ENCODE data around the gene SLMAP. TPM values are rescaled to one million over a fixed set of nuclear protein-coding genes. Genes with fewer than 3 reads are reported as not detected.

Gene SLMAP
- total and polyA plus RNA-seq, 2 of the 4 experiments (the other 2 are of a cell fraction): 15.5 to 26.5 TPM

- TF ChIP-seq RCOR1 (IDR thresholded peaks at IDR 0.05; ENCODE audit: insufficient replicate concordance, low read length) (no peak), MAZ (IDR thresholded peaks at IDR 0.05; ENCODE audit: borderline replicate concordance, low read depth, low read length) (no peak), MXI1 (IDR thresholded peaks at IDR 0.05; ENCODE audit: borderline replicate concordance, low read depth, low read length) (no peak), CTCF (conservative IDR thresholded peaks at IDR 0.05; ENCODE audit: low read depth, low read length) (no peak), ELK1 (IDR thresholded peaks at IDR 0.05; ENCODE audit: borderline replicate concordance, low read depth, low read length) (no peak), USF2 (IDR thresholded peaks at IDR 0.05; ENCODE audit: low read depth, low read length) (no peak)
- no peak for ATAC-seq (ENCODE audit: low read depth)
- no peak overlapping the region for H2BK15ac ChIP-seq (ENCODE audit: low read depth, low read length)
- BruUV-seq (replicated peaks): no TSS peak
- no peak overlapping the region for H3K9ac ChIP-seq (ENCODE audit: low read depth, low read length)
- no peak for DNase-seq
- H3K27ac ChIP-seq (ENCODE audit: insufficient read depth, low read length): no peak overlapping the region
- no peak overlapping the region for H3K56ac ChIP-seq (ENCODE audit: extremely low read depth, insufficient read depth, low read length)
- H4K8ac ChIP-seq (ENCODE audit: low read depth in 2 of 2, low read length in 2 of 2): no peak overlapping the region
- H3K79me1 ChIP-seq (ENCODE audit: low read depth in 1 of 2, low read length in 2 of 2): 0 out of 4 replicates have a peak, but pooled peaks cover 0 to 8% of the 10 kb centered on the region in 2 experiments
- 0 out of 2 replicates have a peak overlapping the region, but pooled peaks have one; percentile 40 for H3K4ac ChIP-seq (ENCODE audit: low read depth, low read length)
- H3K4me2 ChIP-seq (ENCODE audit: low read depth, low read length): no peak overlapping the region
- H4K5ac ChIP-seq (ENCODE audit: low read depth, low read length): no peak overlapping the region
- H2BK20ac ChIP-seq (ENCODE audit: low read depth, low read length): no peak overlapping the region
- H3K9me1 ChIP-seq (ENCODE audit: insufficient read depth, low read length): peaks cover 8% of the 10 kb centered on the region
- dilution Hi-C loops (cut with HindIII; ENCODE audit: low sequenced_read_pairs, unreplicated experiment) (no loop called here), in situ Hi-C loops (cut with MboI; ENCODE audit: low sequenced_read_pairs) (no loop called here), intact Hi-C loops (cut with micrococcal nuclease) (no loop called here)
- peak overlapping the region; percentile 9; the same call in 1 of the 2 replicates for H2AK5ac ChIP-seq (ENCODE audit: low read depth, low read length)
- peak overlapping the region; percentile 17 for H4K91ac ChIP-seq (ENCODE audit: insufficient read depth, low read depth, low read length)
- H2BK5ac ChIP-seq (ENCODE audit: low read depth, low read length, poor library complexity, severe bottlenecking): no peak overlapping the region
- POLR2A ChIA-PET (ENCODE audit: unreplicated experiment): no interaction called here
- H3K36me3 ChIP-seq (ENCODE audit: control insufficient read depth, insufficient read depth, low read length): no peaks in the 10 kb centered on the region
- H3K23ac ChIP-seq (ENCODE audit: low read depth, low read length): no peak overlapping the region
- WGBS, 2 experiments (ENCODE audit: extremely low coverage in 2 of 2, insufficient read length in 1 of 2): 70% methylated on average over 8 of the region's 12 CpGs; no CpG with 5 or more reads in 1 of the 2 experiments
- H3K9me3 ChIP-seq (ENCODE audit: control insufficient read depth, insufficient read depth, low read length): no peaks in the 10 kb centered on the region
- no peaks in the 10 kb centered on the region for H3K27me3 ChIP-seq (ENCODE audit: control insufficient read depth, insufficient read depth, low read length)
- H3K4me3 ChIP-seq (ENCODE audit: insufficient read depth, low read depth, low read length): no peak overlapping the region
- H3K18ac ChIP-seq (ENCODE audit: low read depth, low read length): no peak overlapping the region
- H3K4me1 ChIP-seq (ENCODE audit: control insufficient read depth, insufficient read depth, low read length): peaks cover 18% of the 10 kb centered on the region
- no peak overlapping the region for H2BK120ac ChIP-seq (ENCODE audit: low read depth, low read length)
- H3K14ac ChIP-seq (replicated peaks; ENCODE audit: low read depth, low read length): no peak overlapping the region
- H2AK9ac ChIP-seq (replicated peaks; ENCODE audit: low read depth, low read length, poor library complexity): no peak overlapping the region
- no peaks in the 10 kb centered on the region for H4K20me1 ChIP-seq (ENCODE audit: insufficient read depth, low read length)
- no peak overlapping the region for H2AFZ ChIP-seq (replicated peaks; ENCODE audit: low read length, poor library complexity)
- CTCF ChIA-PET: no interaction called here
These were observed 192.1 kb downstream of the SLMAP start for GRCh38 chr3:57948080-57948671.
